IgD-negative memory B cell (primary cell): ENCODE results near the gene KDM5D. TPM values are rescaled to one million over a fixed set of nuclear protein-coding genes. Genes with fewer than 3 reads are reported as not detected.

ENCODE experiments used
- H3K27ac Mint-ChIP-seq, 3 donors: one replicate each; pipeline ENCODE4 v1.8.0; 2020 to 2022; ENCODE audit warnings: mild to moderate bottlenecking in 3 of 3, mixed read lengths in 3 of 3, moderate library complexity in 1 of 3
- H3K27me3 Mint-ChIP-seq: one replicate; pipeline ENCODE4 v1.8.0; 2021; ENCODE audit warnings: mixed read lengths
- H3K36me3 Mint-ChIP-seq: one replicate; pipeline ENCODE4 v1.8.0; 2020; ENCODE audit warnings: mild to moderate bottlenecking, mixed read lengths
- H3K4me1 Mint-ChIP-seq, 3 donors: one replicate each; pipeline ENCODE4 v1.8.0; 2020 to 2022; ENCODE audit warnings: mixed read lengths in 3 of 3, mild to moderate bottlenecking in 1 of 3
- H3K4me3 Mint-ChIP-seq, 4 donors: one replicate each; pipeline ENCODE4 v1.8.0; 2020 to 2022; ENCODE audit warnings: mild to moderate bottlenecking in 4 of 4, mixed read lengths in 4 of 4, moderate library complexity in 3 of 4
- H3K9me3 Mint-ChIP-seq, 3 donors: one replicate each; pipeline ENCODE4 v1.8.0; 2020 to 2021; ENCODE audit warnings: mixed read lengths in 3 of 3, mild to moderate bottlenecking in 1 of 3
- polyA plus RNA-seq: library from polyadenylated mRNA; unstranded; fragments of 300-500 nt; fragmentation: Illumina TruSeq; gene quantifications from one replicate; pipeline ENCODE4 v1.2.3, GENCODE V29; 2021

KDM5D gene
- not detected for polyA plus RNA-seq

- H3K27ac Mint-ChIP-seq: no peak within 1 kb of the TSS
- H3K36me3 Mint-ChIP-seq: no peaks in the 10 kb centered on the region
- H3K9me3 Mint-ChIP-seq: no peaks in the 10 kb centered on the region
- H3K27me3 Mint-ChIP-seq: no peaks in the 10 kb centered on the region
- H3K4me3 Mint-ChIP-seq: no peak within 1 kb of the TSS
- H3K4me1 Mint-ChIP-seq: no peaks in the 10 kb centered on the region
Observed at GRCh38 chrY:19744381-19745378, at the start of gene KDM5D. Gene KDM5D, minus strand, starts transcription at chrY:19744726. Its CDS starts 192 bp downstream, at chrY:19744534.

DNA sequence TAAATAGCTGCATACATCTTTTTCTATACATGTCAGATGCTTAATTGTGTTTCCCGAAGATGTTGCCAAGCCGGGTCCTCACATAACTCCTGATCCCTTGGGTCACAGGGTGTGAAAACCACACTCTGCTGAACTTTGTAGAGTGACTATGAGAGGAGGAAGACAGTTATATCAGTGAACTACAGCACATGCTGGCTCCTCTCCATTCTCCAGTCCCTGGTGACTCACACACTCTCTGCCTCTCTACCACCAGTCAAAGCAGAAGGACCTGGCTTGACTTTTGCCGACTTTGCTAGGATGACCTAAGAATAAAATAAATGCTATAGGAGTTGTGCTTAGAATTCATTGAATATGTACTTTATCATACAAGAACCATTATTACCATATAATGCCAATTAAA, 23.8 kb upstream of the KDM5D start:
- H3K4me1 Mint-ChIP-seq: no peaks in the 10 kb centered on the region

GRCh38 chrY:19743331-19743730, 1.2 kb downstream of the KDM5D start:
- no peaks in the 10 kb centered on the region for H3K9me3 Mint-ChIP-seq
- no peaks in the 10 kb centered on the region for H3K36me3 Mint-ChIP-seq
- no peak overlapping the region for H3K4me3 Mint-ChIP-seq
- H3K4me1 Mint-ChIP-seq: no peaks in the 10 kb centered on the region
- H3K27me3 Mint-ChIP-seq: no peaks in the 10 kb centered on the region
- no peak overlapping the region for H3K27ac Mint-ChIP-seq

More for the DNA sequence above, 23.8 kb upstream of the KDM5D start:
- Mint-ChIP-seq H3K9me3 (no peaks in the 10 kb centered on the region), H3K36me3 (no peaks in the 10 kb centered on the region), H3K4me3 (no peak overlapping the region), H3K27me3 (no peaks in the 10 kb centered on the region), H3K27ac (no peak overlapping the region)

DNA sequence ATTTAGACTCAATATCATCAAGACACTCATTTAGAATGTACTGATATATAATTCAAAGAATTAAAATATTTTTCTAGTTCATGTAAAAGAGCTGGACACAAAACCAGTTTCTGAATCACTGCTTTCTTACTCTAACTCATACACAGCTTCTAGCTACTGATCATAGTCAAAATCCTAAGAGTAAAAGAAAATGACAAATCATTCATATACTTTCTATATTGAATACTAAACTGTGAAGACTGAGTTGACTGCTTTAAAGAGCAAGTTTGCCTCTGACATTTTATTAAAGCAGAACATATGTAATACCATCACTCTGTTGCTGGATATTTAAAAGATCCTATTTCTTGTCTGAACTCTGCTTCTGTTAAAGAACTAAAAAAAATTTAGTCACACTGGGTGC, 2.4 kb downstream of the KDM5D start:
- H3K27me3 Mint-ChIP-seq: no peaks in the 10 kb centered on the region
- H3K4me1 Mint-ChIP-seq: no peaks in the 10 kb centered on the region
- no peaks in the 10 kb centered on the region for H3K36me3 Mint-ChIP-seq
- H3K9me3 Mint-ChIP-seq: no peaks in the 10 kb centered on the region
- no peak overlapping the region for H3K27ac Mint-ChIP-seq
- no peak overlapping the region for H3K4me3 Mint-ChIP-seq

DNA sequence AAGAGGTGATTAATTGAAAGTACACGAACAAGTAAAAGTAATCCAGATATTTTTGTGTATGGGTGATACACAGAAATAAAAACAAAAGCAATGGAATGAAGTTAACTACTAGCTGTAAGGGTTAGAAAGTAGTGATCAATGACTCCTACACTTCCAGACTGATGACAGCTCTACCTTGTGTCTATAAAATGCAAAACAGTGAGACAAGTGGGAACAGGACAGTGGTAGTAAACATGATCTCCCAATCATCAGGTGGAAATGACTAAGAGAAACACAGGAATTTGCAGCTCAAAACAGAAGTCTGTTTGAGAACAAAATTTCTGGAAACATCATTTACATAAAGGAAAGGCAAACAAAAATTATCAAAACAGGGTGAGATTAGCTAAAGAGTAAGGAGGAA, 10.1 kb downstream of the KDM5D start:
- no peak overlapping the region for H3K4me3 Mint-ChIP-seq
- H3K36me3 Mint-ChIP-seq: no peaks in the 10 kb centered on the region
- no peaks in the 10 kb centered on the region for H3K4me1 Mint-ChIP-seq
- no peak overlapping the region for H3K27ac Mint-ChIP-seq
- no peaks in the 10 kb centered on the region for H3K27me3 Mint-ChIP-seq
- H3K9me3 Mint-ChIP-seq: no peaks in the 10 kb centered on the region

DNA sequence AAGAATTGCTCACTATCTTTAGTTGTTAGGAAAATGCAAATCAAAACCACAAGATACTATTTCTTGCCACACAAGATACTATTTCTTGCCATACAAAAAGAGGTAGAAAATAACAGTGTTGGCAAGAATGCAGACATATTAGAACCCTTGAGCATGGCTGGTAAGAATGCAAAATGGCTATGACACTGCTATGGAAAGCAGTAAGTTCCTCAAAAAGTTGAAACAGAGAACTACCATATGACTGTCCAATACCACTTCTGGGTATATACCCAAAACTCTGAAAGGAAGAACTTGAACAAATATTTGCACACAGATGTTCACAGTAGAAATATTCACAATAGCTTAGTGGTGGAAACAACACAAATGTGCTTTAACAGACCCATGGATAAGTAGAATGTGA, 26.6 kb downstream of the KDM5D start:
- H3K4me1 Mint-ChIP-seq: no peaks in the 10 kb centered on the region
- no peaks in the 10 kb centered on the region for H3K9me3 Mint-ChIP-seq
- no peaks in the 10 kb centered on the region for H3K27me3 Mint-ChIP-seq
- H3K4me3 Mint-ChIP-seq: no peak overlapping the region
- H3K36me3 Mint-ChIP-seq: no peaks in the 10 kb centered on the region
- H3K27ac Mint-ChIP-seq: no peak overlapping the region

DNA sequence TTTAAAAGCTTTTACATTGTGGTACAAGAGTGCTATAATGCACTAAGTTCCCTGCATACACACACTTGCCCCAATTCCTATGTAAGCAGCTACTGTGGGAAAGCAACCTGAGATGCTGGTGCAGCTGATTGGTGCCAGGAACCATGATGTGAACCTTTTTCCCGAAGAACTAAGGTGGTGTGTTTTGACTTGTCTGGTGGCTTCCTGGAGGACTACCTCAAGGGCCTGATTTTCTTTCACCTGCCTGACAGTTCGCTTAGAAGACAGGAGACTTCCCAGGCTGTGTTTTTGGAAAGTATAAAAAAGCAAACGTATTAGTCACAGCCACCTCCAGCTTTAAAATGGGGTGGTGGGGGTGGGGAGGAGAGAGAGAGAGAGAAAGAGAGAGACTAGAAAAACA, 27.4 kb downstream of the KDM5D start:
- H3K9me3 Mint-ChIP-seq: no peaks in the 10 kb centered on the region
- H3K36me3 Mint-ChIP-seq: no peaks in the 10 kb centered on the region
- no peaks in the 10 kb centered on the region for H3K27me3 Mint-ChIP-seq
- H3K4me1 Mint-ChIP-seq: no peaks in the 10 kb centered on the region
- H3K27ac Mint-ChIP-seq: no peak overlapping the region
- H3K4me3 Mint-ChIP-seq: no peak overlapping the region

- H3K4me3 Mint-ChIP-seq: no peak overlapping the region
- no peaks in the 10 kb centered on the region for H3K27me3 Mint-ChIP-seq
- H3K27ac Mint-ChIP-seq: no peak overlapping the region
- H3K36me3 Mint-ChIP-seq: no peaks in the 10 kb centered on the region
- H3K9me3 Mint-ChIP-seq: no peaks in the 10 kb centered on the region
- no peaks in the 10 kb centered on the region for H3K4me1 Mint-ChIP-seq
Observed at GRCh38 chrY:19715226-19715625, 29.3 kb downstream of the KDM5D start.

DNA sequence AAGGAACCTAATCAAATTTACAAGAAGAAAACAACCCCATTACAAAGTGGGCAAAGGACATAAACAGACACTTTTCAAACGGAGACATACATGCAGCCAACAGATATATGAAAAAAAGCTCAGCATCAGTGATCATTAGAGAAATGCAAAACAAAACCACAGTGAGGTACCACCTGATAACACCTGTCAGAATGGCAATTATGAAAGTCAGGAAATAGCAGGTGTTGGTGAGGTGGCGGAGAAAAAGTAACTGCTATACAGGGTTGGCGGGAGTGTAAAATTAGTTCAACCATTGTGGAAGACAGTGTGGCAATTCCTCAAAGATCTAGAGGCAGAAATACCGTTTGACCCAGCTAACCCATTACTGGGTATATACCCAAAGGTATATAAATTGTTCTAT, 31.1 kb downstream of the KDM5D start:
- Mint-ChIP-seq H3K4me1 (no peaks in the 10 kb centered on the region), H3K27me3 (no peaks in the 10 kb centered on the region), H3K36me3 (no peaks in the 10 kb centered on the region), H3K9me3 (no peaks in the 10 kb centered on the region), H3K4me3 (no peak overlapping the region), H3K27ac (no peak overlapping the region)

DNA sequence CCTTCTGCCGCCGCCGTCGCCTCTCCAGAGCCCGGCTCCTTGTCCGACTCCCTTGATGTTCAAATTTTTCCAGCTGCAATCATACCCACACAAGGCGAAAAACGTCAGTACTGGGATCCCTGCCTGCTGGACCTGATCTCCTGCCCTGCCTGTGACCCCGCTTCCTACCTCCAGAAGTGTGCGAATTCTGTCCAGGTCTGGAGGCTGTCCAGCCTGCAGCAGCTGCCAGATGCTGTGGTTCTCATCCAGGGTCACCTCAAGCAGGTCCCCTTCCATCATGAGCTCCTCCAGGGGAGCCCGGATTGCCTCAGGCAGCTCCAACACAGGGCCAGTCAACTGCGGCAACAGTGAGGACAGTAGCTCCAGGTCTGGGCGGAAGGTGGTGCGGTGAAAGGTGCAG, 38.3 kb downstream of the KDM5D start:
- no peak overlapping the region for H3K27ac Mint-ChIP-seq
- no peaks in the 10 kb centered on the region for H3K9me3 Mint-ChIP-seq
- H3K36me3 Mint-ChIP-seq: no peaks in the 10 kb centered on the region
- H3K4me3 Mint-ChIP-seq: no peak overlapping the region
- H3K27me3 Mint-ChIP-seq: no peaks in the 10 kb centered on the region
- H3K4me1 Mint-ChIP-seq: no peaks in the 10 kb centered on the region

GRCh38 chrY:19698495-19698894, 46.0 kb downstream of the KDM5D start:
- no peaks in the 10 kb centered on the region for H3K4me1 Mint-ChIP-seq
- no peaks in the 10 kb centered on the region for H3K36me3 Mint-ChIP-seq
- no peaks in the 10 kb centered on the region for H3K27me3 Mint-ChIP-seq
- no peak overlapping the region for H3K4me3 Mint-ChIP-seq
- H3K9me3 Mint-ChIP-seq: no peaks in the 10 kb centered on the region
- H3K27ac Mint-ChIP-seq: no peak overlapping the region

- Mint-ChIP-seq H3K27me3 (no peaks in the 10 kb centered on the region), H3K9me3 (no peaks in the 10 kb centered on the region), H3K4me1 (no peaks in the 10 kb centered on the region), H3K36me3 (no peaks in the 10 kb centered on the region), H3K27ac (no peak overlapping the region), H3K4me3 (no peak overlapping the region)
Observed at GRCh38 chrY:19680821-19681220, 63.7 kb downstream of the KDM5D start.
